Uterus (tissue), 2 donors: ENCODE measurements around the gene CMTM7.

ENCODE experiments used
- POLR2A ChIP-seq, 2 donors: fragments of 450-650 bp; IDR thresholded peaks; one replicate each; pipeline ENCODE4 v1.6.1; 2016; ENCODE audit warnings: antibody characterized with exemption in 2 of 2, mild to moderate bottlenecking in 1 of 2, moderate library complexity in 1 of 2
- TF ChIP-seq, protein P1 (sequence below), 4 experiments: fragments of 200-600 bp in 2 of 4; fragments of 450-650 bp in 2 of 4; sonication (generic) in 2 of 4; IDR thresholded peaks; one replicate each; pipeline ENCODE4 v1.5.1; 2016 to 2019; ENCODE audit warnings: antibody characterized with exemption in 4 of 4, mild to moderate bottlenecking in 2 of 4, moderate library complexity in 1 of 4

DNA sequence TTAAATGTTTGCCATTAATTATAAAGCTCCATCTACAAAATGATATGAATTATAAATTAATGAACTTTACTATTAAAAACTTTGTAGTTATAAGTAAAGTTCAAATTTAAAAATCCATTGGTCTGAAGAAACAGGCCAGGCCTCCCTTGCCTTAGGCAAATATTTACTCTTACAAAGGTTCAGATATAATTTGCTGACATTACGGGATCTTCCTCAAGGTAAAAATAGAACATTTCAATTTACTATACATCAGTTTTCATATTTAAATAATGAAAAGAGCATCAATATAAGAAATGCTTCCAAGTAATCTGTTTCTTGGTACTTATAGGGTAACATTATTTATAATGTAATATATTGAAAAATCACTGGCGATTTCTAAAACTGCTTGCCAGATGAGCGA is 107.3 kb downstream of the CMTM7 start:
- TF ChIP-seq, protein P1, sequence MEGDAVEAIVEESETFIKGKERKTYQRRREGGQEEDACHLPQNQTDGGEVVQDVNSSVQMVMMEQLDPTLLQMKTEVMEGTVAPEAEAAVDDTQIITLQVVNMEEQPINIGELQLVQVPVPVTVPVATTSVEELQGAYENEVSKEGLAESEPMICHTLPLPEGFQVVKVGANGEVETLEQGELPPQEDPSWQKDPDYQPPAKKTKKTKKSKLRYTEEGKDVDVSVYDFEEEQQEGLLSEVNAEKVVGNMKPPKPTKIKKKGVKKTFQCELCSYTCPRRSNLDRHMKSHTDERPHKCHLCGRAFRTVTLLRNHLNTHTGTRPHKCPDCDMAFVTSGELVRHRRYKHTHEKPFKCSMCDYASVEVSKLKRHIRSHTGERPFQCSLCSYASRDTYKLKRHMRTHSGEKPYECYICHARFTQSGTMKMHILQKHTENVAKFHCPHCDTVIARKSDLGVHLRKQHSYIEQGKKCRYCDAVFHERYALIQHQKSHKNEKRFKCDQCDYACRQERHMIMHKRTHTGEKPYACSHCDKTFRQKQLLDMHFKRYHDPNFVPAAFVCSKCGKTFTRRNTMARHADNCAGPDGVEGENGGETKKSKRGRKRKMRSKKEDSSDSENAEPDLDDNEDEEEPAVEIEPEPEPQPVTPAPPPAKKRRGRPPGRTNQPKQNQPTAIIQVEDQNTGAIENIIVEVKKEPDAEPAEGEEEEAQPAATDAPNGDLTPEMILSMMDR (IDR thresholded peaks at IDR 0.05), result no peak
- no peak for TF ChIP-seq POLR2A (IDR thresholded peaks at IDR 0.05)
